Stimulated activated effector memory CD8-positive, alpha-beta T cell treated with anti-CD3 and anti-CD28 coated beads, Interleukin-12 subunit alpha, Interleukin-12 subunit beta, amount 100 ng/mL, for 72 hours (primary cell): Measurements from ENCODE around the gene ANAPC16.
A peak's percentile ranks its signal among the peaks of the same experiment; 100 is the strongest.

Experiments used
- ATAC-seq: fragments of 150-1000 bp; cut with Tn5 transposase; 2 replicates; pipeline ENCODE4 v1.10.0; 2021
- DNase-seq, 2 donors: peaks; one replicate each; pipeline ENCODE4 v3.0.0; 2021 to 2022; ENCODE audit warnings: low spot score in 2 of 2
- H3K27ac Mint-ChIP-seq: one replicate; pipeline ENCODE4 v1.8.0; 2022; ENCODE audit warnings: mild to moderate bottlenecking, mixed read lengths
- H3K36me3 Mint-ChIP-seq: one replicate; pipeline ENCODE4 v1.8.0; 2022; ENCODE audit warnings: mild to moderate bottlenecking, mixed read lengths
- H3K4me1 Mint-ChIP-seq: one replicate; pipeline ENCODE4 v1.8.0; 2022; ENCODE audit warnings: mixed read lengths
- H3K4me3 Mint-ChIP-seq: one replicate; pipeline ENCODE4 v1.8.0; 2022; ENCODE audit warnings: mild to moderate bottlenecking, mixed read lengths
- H3K9me3 Mint-ChIP-seq: one replicate; pipeline ENCODE4 v1.8.0; 2022; ENCODE audit warnings: mixed read lengths

Gene ANAPC16

DNA sequence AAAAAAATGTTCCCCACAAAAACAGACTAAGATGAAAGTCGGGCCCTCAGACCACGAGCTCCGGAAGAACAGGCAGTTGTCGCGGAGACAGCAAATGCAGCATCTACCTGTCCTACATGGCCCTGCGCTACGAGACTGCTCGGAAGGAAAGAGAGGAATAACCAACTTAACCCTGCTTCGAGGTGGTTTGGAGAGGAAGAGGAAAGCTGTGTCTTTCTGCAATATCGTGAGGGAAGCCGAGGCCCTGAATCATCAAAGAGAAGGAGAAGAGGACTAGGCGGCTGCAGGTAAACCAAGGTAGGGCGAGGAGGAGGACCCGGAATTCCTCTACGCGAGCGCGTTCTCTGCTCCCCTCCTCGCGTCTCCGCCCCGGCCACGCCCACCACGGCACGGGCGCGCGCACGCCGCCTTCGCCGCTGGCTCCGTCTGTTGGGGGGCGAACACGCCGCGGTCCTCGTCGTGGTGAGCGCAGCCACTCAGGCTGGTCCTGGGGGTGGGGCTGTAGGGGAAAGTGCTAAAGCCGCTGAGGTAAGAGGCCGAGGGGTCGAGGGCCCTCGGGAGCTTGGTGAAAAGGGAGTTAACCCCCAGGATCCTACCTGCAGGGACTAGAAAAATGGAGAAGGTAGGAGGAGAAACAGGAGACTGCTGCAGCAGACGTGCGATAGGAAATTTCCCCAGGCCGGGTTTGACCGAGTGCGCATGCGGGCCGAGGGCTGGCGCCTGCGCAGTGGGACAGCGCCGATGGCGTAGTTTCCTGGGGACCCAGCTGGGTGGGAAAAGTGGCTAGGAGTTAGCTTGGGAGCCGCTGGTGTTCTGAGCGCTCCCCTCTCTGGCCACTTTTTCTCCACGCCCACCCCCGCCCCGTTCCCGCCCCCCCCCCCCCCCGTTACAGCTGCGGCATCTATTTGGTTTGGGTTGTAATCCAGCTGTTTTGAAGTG lies at the start of gene ANAPC16, which contains the start of gene ASCC1:
TSS of gene ANAPC16 (plus strand) at position 402 of the 939 bp plus-strand sequence. CDS start 7,903 bp downstream, outside the sequence.
TSS of gene ASCC1 (minus strand) at position 666 of the 939 bp plus-strand sequence. CDS start 2,978 bp downstream, outside the sequence.
- ATAC-seq (peak; percentile 94), DNase-seq (peak; percentile 97 to 98)
- no peaks in the 10 kb centered on the region for H3K9me3 Mint-ChIP-seq
- peaks cover 71% of the 10 kb centered on the region for H3K36me3 Mint-ChIP-seq
- H3K27ac Mint-ChIP-seq: peak within 1 kb of the TSS; percentile 91
- H3K4me1 Mint-ChIP-seq: peaks cover 20% of the 10 kb centered on the region
- H3K4me3 Mint-ChIP-seq: peak within 1 kb of the TSS; percentile 81

- Mint-ChIP-seq H3K4me3 (no peak overlapping the region), H3K27ac (no peak overlapping the region)
Measured at GRCh38 chr10:72167118-72167517, 48.7 kb upstream of the ANAPC16 start.

GRCh38 chr10:72170263-72170662 lies 45.5 kb upstream of the ANAPC16 start:
- peaks cover 13% of the 10 kb centered on the region for H3K36me3 Mint-ChIP-seq
- ATAC-seq (no peak), DNase-seq (no peak)
- H3K9me3 Mint-ChIP-seq: no peaks in the 10 kb centered on the region
- peaks cover 19% of the 10 kb centered on the region for H3K4me1 Mint-ChIP-seq
- no peak overlapping the region for H3K4me3 Mint-ChIP-seq
- no peak overlapping the region for H3K27ac Mint-ChIP-seq

More at GRCh38 chr10:72167118-72167517, 48.7 kb upstream of the ANAPC16 start:
- no peak for DNase-seq
- peaks cover 16% of the 10 kb centered on the region for H3K4me1 Mint-ChIP-seq
- ATAC-seq: no peak
- no peaks in the 10 kb centered on the region for H3K9me3 Mint-ChIP-seq
- peaks cover 13% of the 10 kb centered on the region for H3K36me3 Mint-ChIP-seq

DNA sequence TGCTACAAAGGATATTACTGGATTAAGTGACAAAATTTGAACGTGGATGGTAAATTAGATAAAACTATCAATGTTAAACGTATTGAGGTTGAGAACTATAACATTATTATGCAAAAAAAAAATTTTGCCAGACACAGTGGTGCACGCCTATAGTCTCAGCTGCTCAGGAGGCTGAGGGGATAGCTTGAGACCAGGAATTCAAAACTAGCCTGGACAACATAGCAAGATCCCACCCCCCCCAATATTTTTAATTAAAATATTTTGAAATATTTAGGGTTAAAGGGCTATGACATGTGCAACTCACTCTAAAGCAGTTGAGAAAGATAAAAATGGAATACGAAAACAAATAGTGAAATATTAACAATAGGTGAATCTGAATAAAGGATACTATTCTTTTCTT lies 45.1 kb upstream of the ANAPC16 start:
- DNase-seq: no peak
- Mint-ChIP-seq H3K9me3 (no peaks in the 10 kb centered on the region), H3K36me3 (peaks cover 13% of the 10 kb centered on the region), H3K27ac (no peak overlapping the region), H3K4me1 (peaks cover 14% of the 10 kb centered on the region), H3K4me3 (no peak overlapping the region)
- no peak for ATAC-seq

DNA sequence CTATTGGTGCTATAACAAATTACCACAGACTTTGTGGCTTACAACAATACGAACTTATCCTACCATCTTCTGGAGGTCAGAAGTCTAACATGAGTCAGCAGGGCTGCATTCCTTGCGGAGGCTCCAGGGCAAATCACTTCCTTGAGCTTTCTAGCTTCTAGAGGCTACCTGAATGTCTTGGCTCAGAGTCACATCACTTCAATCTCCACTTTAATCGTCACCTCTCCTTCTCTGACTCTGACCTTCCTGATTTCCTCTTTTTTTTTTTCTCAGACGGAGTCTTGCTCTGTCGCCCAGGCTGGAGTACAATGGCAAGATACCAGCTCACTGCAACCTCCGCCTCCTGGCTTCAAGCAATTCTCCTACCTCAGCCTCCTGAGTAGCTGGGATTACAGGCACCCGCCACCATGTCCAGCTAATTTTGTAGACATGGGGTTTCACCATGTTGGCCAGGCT lies 44.6 kb upstream of the ANAPC16 start:
- H3K4me3 Mint-ChIP-seq: no peak overlapping the region
- no peak overlapping the region for H3K27ac Mint-ChIP-seq
- no peaks in the 10 kb centered on the region for H3K9me3 Mint-ChIP-seq
- DNase-seq (no peak), ATAC-seq (no peak)
- H3K36me3 Mint-ChIP-seq: peaks cover 13% of the 10 kb centered on the region
- H3K4me1 Mint-ChIP-seq: peaks cover 14% of the 10 kb centered on the region

- Mint-ChIP-seq H3K9me3 (no peaks in the 10 kb centered on the region), H3K27ac (no peak overlapping the region), H3K36me3 (peaks cover 15% of the 10 kb centered on the region), H3K4me3 (no peak overlapping the region), H3K4me1 (peaks cover 14% of the 10 kb centered on the region)
- ATAC-seq: no peak
- DNase-seq: no peak
Measured at GRCh38 chr10:72173262-72173618, 42.6 kb upstream of the ANAPC16 start.

DNA sequence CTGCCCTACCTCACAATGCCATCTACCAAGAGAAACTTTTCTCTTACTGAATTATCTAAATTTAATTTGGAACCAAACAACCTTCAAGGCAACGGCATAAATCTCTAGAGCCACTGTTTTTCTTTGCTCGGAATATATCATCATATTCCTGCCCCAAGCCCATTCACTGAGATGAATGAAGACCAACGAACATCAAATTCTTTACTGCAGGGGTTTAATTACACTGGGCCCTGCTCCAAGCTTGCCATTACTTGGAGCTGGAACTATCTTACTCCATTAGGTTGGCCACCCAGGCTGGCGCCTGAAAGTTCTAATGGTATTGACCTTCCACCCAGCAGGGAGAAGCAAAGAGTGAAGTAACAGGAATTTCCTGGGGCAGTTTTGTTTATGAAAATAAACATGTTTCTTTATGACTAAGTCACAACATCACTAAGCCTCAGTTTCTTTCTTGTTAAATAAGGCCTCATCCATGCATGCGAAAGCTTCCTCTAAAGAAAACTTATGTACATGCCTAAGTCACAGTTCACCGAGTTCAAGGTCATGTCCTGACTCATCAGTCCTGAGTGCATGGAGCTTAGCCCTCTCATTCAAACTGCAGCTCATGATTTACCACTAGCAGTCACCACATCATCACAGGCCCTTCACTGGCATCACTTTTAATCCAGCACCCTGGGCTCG lies 42.1 kb upstream of the ANAPC16 start:
- ATAC-seq: peak; percentile 93
- H3K27ac Mint-ChIP-seq: no peak overlapping the region
- H3K4me1 Mint-ChIP-seq: peaks cover 14% of the 10 kb centered on the region
- DNase-seq: no peak
- H3K4me3 Mint-ChIP-seq: no peak overlapping the region
- peaks cover 20% of the 10 kb centered on the region for H3K36me3 Mint-ChIP-seq
- no peaks in the 10 kb centered on the region for H3K9me3 Mint-ChIP-seq

DNA sequence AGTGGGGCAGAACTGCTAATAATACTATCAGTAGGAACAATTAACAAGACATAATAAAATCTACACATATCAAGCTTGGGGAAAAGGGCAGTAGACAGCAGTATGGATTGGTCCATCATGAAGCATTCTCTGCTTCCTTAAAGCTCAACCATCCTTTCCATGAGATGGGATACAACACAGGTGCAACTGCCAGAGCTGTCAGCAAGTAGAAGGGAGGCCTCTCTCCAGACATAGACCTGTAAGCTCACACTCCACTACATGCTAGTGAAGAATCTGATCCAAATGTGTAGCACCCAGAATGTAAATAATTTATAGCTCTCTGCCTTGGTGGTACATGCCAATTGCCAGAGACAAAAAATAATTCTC lies 41.5 kb upstream of the ANAPC16 start:
- no peak for DNase-seq
- H3K27ac Mint-ChIP-seq: no peak overlapping the region
- peaks cover 14% of the 10 kb centered on the region for H3K4me1 Mint-ChIP-seq
- no peak overlapping the region for H3K4me3 Mint-ChIP-seq
- peaks cover 24% of the 10 kb centered on the region for H3K36me3 Mint-ChIP-seq
- no peak for ATAC-seq
- H3K9me3 Mint-ChIP-seq: no peaks in the 10 kb centered on the region

DNA sequence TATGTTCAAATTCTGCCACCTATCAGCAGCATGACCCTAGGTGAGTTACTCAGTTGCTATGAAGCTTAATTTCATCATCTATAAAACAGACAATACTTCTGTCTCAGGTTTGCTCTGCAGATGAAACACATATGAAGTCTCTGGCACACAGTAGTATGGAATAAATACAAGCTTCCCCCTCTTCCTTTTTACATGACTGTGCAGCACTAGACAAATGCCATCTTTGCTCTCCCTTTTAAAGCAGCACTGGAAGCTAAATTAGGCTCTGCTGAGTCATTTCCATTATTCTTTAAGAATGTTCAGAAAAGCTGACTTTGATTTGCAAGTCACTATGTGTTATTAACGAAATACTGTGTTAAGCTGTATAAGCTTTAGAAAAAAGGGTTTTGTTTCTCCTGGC lies 40.7 kb upstream of the ANAPC16 start:
- no peak for DNase-seq
- H3K4me3 Mint-ChIP-seq: no peak overlapping the region
- peaks cover 14% of the 10 kb centered on the region for H3K4me1 Mint-ChIP-seq
- no peak overlapping the region for H3K27ac Mint-ChIP-seq
- ATAC-seq: no peak
- peaks cover 24% of the 10 kb centered on the region for H3K36me3 Mint-ChIP-seq
- no peaks in the 10 kb centered on the region for H3K9me3 Mint-ChIP-seq

GRCh38 chr10:72176701-72177100 lies 39.1 kb upstream of the ANAPC16 start:
- H3K4me3 Mint-ChIP-seq: no peak overlapping the region
- peaks cover 14% of the 10 kb centered on the region for H3K4me1 Mint-ChIP-seq
- no peaks in the 10 kb centered on the region for H3K9me3 Mint-ChIP-seq
- DNase-seq: no peak
- H3K36me3 Mint-ChIP-seq: peaks cover 37% of the 10 kb centered on the region
- no peak overlapping the region for H3K27ac Mint-ChIP-seq
- ATAC-seq: no peak

DNA sequence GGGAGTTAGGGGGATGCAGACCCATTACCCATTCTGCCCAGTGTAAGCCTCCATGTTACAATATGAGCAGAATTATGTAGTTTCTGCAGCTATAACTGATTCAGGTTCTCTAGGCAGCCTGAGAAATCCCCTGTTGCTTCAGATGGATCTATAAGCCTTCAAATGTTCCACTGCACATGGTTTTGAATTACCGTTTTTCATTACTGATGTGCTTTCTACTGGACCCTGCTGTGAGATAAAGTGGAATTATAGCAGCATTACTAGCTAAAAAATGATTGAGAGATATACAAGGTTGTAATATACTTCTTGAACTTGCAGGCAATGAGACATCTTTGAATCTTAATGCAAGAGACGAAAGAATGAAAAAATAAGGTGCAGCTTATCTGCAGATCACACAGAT lies 38.4 kb upstream of the ANAPC16 start:
- Mint-ChIP-seq H3K36me3 (peaks cover 44% of the 10 kb centered on the region), H3K27ac (no peak overlapping the region), H3K4me3 (no peak overlapping the region), H3K9me3 (no peaks in the 10 kb centered on the region), H3K4me1 (peaks cover 14% of the 10 kb centered on the region)
- ATAC-seq (no peak), DNase-seq (no peak)

DNA sequence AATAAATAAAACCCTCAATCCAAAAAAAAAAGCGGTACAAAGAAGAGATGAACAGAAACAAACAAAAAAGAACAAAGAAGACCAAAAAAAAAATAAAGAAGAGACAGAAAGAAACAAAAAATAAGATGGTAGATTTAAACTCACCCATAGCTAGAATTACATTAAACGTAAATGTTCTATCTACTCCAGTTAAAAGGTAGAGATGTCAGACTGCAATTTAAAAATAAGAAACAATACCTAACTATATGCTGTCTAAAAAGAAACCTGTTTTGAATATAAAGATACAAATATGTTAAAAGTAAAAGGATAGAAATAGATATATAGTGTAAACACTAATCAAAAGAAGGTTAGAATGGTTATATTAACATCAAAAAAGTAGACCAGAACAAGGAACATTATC lies 31.7 kb upstream of the ANAPC16 start:
- H3K4me1 Mint-ChIP-seq: no peaks in the 10 kb centered on the region
- no peak overlapping the region for H3K4me3 Mint-ChIP-seq
- peaks cover 7% of the 10 kb centered on the region for H3K9me3 Mint-ChIP-seq
- no peak for ATAC-seq
- H3K36me3 Mint-ChIP-seq: peaks cover 67% of the 10 kb centered on the region
- no peak for DNase-seq
- no peak overlapping the region for H3K27ac Mint-ChIP-seq

- ATAC-seq (no peak), DNase-seq (no peak)
- H3K4me1 Mint-ChIP-seq: no peaks in the 10 kb centered on the region
- no peak overlapping the region for H3K27ac Mint-ChIP-seq
- H3K36me3 Mint-ChIP-seq: peaks cover 56% of the 10 kb centered on the region
- H3K4me3 Mint-ChIP-seq: no peak overlapping the region
- peaks cover 7% of the 10 kb centered on the region for H3K9me3 Mint-ChIP-seq
Measured at GRCh38 chr10:72186258-72186981, 29.4 kb upstream of the ANAPC16 start.

DNA sequence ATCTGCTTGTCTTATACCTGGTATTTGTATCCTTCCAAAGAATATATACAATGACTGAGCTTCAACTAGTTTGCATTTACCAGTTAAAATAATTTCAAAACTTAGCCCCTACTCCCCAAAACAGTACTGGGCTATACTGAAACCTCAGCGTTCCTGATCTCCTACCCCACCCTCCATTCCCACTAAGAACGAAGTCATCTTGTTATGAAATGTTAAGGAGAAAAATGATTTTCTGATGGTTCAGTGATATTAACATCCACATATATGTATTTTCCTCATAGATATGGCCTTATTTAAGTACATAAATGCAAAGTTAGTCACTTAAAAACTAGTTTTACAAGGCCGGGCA lies 28.9 kb upstream of the ANAPC16 start:
- peaks cover 7% of the 10 kb centered on the region for H3K9me3 Mint-ChIP-seq
- DNase-seq (no peak), ATAC-seq (no peak)
- peaks cover 56% of the 10 kb centered on the region for H3K36me3 Mint-ChIP-seq
- no peak overlapping the region for H3K4me3 Mint-ChIP-seq
- no peaks in the 10 kb centered on the region for H3K4me1 Mint-ChIP-seq
- H3K27ac Mint-ChIP-seq: no peak overlapping the region

DNA sequence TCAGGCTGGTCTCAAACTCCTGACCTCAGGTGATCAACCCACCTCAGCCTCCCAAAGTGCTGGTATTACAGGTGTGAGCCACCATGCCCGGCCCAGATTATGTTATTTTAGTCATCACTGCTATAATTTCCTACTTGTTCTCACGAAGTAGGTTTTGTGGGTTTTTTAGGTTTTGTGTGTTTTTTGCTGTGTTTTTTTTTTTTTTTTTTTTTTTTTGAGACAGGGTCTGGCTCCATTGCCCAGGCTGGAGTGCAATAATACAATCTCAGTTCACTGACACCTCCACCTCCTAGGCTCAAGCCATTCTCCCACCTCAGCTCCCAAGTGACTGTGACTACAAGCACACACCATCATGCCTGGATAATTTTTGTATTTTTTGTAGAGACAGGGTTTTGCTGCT lies 20.9 kb upstream of the ANAPC16 start:
- Mint-ChIP-seq H3K4me1 (no peaks in the 10 kb centered on the region), H3K4me3 (no peak overlapping the region), H3K27ac (no peak overlapping the region), H3K9me3 (no peaks in the 10 kb centered on the region), H3K36me3 (peaks cover 80% of the 10 kb centered on the region)
- ATAC-seq (no peak), DNase-seq (no peak)
